K562 (cell line): ENCODE data around the gene SEC14L1. TPM values are rescaled to one million over a fixed set of nuclear protein-coding genes. Genes with fewer than 3 reads are reported as not detected.

Experiments used
- ATAC-seq: fragments of 200-7000 bp; cut with Tn5 transposase; 3 replicates; pipeline ENCODE4 v1.9.1; 2020; ENCODE audit warnings: moderate library complexity
- BruUV-seq: library from RNA; stranded (reverse); fragments of 400-500 nt; replicated peaks from 2 replicates; lab custom pipeline; 2021; lab: Mats Ljungman, UMichigan
- CTCF ChIA-PET: fragments of 300-600 bp; formaldehyde crosslinking; extraction: SDS; loops from one replicate; lab custom pipeline; 2021; ENCODE audit warnings: low intra/inter-chr PET ratio; lab: Yijun Ruan, JAX
- POLR2A ChIA-PET: fragments of 300-600, 350-650 bp; sonication (Branson Sonifier 250); formaldehyde crosslinking; extraction: SDS; loops from one replicate; lab custom pipeline; 2021; ENCODE audit warnings: antibody characterized with exemption, inconsistent platforms; lab: Yijun Ruan, JAX
- DNase-seq, 4 experiments: peaks; one replicate each; pipeline versions ENCODE4 v3.0.0 to v3.0.0-alpha.2; 2011 to 2018; ENCODE audit warnings: low spot score in 3 of 4, mixed read lengths in 3 of 4; ENCODE audit errors: extremely low read depth in 1 of 4
- FAIRE-seq: peaks from 2 replicates; lab custom pipeline; 2011; peaks lifted over from hg19 to GRCh38; lab: Jason Lieb, UNC
- H2AFZ ChIP-seq: 2 replicates; pipeline ENCODE4 v1.6.0; 2011; ENCODE audit warnings: low read depth, low read length, control low read depth, inconsistent platforms
- H3K27ac ChIP-seq: fragments of 200-600 bp; 3 replicates; pipeline ENCODE4 v1.8.0; 2011; ENCODE audit warnings: low read depth, mild to moderate bottlenecking, control low read depth, inconsistent platforms, low read length, moderate library complexity, mixed read lengths; ENCODE audit errors: extremely low read depth
- H3K27me3 ChIP-seq, 2 experiments: fragments of 300-600 bp in 1 of 2; 2 replicates in 1 of 2; 3 replicates in 1 of 2; pipeline versions ENCODE4 v1.6.0 to v1.8.0; 2011; ENCODE audit warnings: inconsistent platforms in 2 of 2, low read length in 2 of 2, mild to moderate bottlenecking in 1 of 2, mixed read lengths in 1 of 2, moderate library complexity in 1 of 2; ENCODE audit not compliant: control insufficient read depth in 2 of 2, insufficient read depth in 2 of 2
- H3K36me3 ChIP-seq: fragments of 300-600 bp; 3 replicates; pipeline ENCODE4 v1.8.0; 2011; ENCODE audit warnings: mild to moderate bottlenecking, low read length, inconsistent platforms; ENCODE audit not compliant: control insufficient read depth, insufficient read depth
- H3K4me1 ChIP-seq, 2 experiments: fragments of 200-600 bp in 1 of 2; replicated peaks in 1 of 2; 2 replicates in 1 of 2; 3 replicates in 1 of 2; pipeline versions ENCODE4 v1.5.1 to v1.8.0; 2011; ENCODE audit warnings: inconsistent platforms in 2 of 2, low read length in 2 of 2, mild to moderate bottlenecking in 1 of 2, mixed read lengths in 1 of 2, moderate library complexity in 1 of 2; ENCODE audit not compliant: control insufficient read depth in 2 of 2, insufficient read depth in 2 of 2
- H3K4me2 ChIP-seq: 2 replicates; pipeline ENCODE4 v1.6.1; 2011; ENCODE audit warnings: low read length, control low read depth, inconsistent platforms, mixed read lengths; ENCODE audit not compliant: insufficient read depth
- H3K4me3 ChIP-seq: fragments of 200-600 bp; sonication (generic), shearing (Covaris generic); 2 replicates; pipeline ENCODE4 v1.5.1; 2016; ENCODE audit warnings: control low read depth, inconsistent platforms
- H3K79me2 ChIP-seq: fragments of 200-600 bp; 3 replicates; pipeline ENCODE4 v1.8.0; 2011; ENCODE audit warnings: low read length, inconsistent platforms; ENCODE audit not compliant: control insufficient read depth, insufficient read depth
- H3K9ac ChIP-seq, 2 experiments: 2 replicates each; pipeline versions ENCODE4 v1.6.0 to v1.6.1; 2011; ENCODE audit warnings: low read depth in 2 of 2, low read length in 2 of 2, control low read depth in 1 of 2, inconsistent platforms in 1 of 2, mild to moderate bottlenecking in 1 of 2, mixed read lengths in 1 of 2; ENCODE audit not compliant: insufficient read depth in 1 of 2
- H3K9me1 ChIP-seq: one replicate; pipeline ENCODE4 v1.6.0; 2011; ENCODE audit warnings: inconsistent platforms, mild to moderate bottlenecking, low read length, moderate library complexity; ENCODE audit not compliant: control insufficient read depth, insufficient read depth
- H3K9me3 ChIP-seq: replicated peaks from 2 replicates; pipeline ENCODE4 v1.5.1; 2011; ENCODE audit warnings: low read depth, low read length, inconsistent platforms; ENCODE audit not compliant: control insufficient read depth, insufficient read depth
- H4K20me1 ChIP-seq: replicated peaks from 2 replicates; pipeline ENCODE4 v1.6.1; 2011; ENCODE audit warnings: low read length, inconsistent platforms, mixed read lengths; ENCODE audit not compliant: control insufficient read depth, insufficient read depth
- CREBBP ChIP-seq: IDR thresholded peaks from one replicate; pipeline ENCODE4 v1.6.1; 2012; ENCODE audit warnings: low read depth, mild to moderate bottlenecking, control low read depth, inconsistent platforms, low read length
- E2F8 ChIP-seq: fragments of 450-650 bp; IDR thresholded peaks from 2 replicates; pipeline ENCODE4 v1.7.1; 2018; ENCODE audit warnings: mild to moderate bottlenecking, low read depth; ENCODE audit not compliant: partially characterized antibody
- GABPB1 ChIP-seq: sonication (generic); formaldehyde crosslinking; IDR thresholded peaks from 2 replicates; pipeline ENCODE4 v1.8.0; 2022; ENCODE audit warnings: mild to moderate bottlenecking, missing genetic modification reagents
- JUND ChIP-seq, 2 experiments: IDR thresholded peaks; 2 replicates in 1 of 2; 3 replicates in 1 of 2; pipeline ENCODE4 v1.6.1; 2011; ENCODE audit warnings: borderline replicate concordance in 2 of 2, low read depth in 2 of 2, low read length in 2 of 2, improper control_type of control experiment in 1 of 2, missing biosample characterization in 1 of 2, missing genetic modification characterization in 1 of 2, missing genetic modification reagents in 1 of 2
- KAT2B ChIP-seq: IDR thresholded peaks from one replicate; pipeline ENCODE4 v1.6.1; 2012; ENCODE audit warnings: low read depth, mild to moderate bottlenecking, control low read depth, inconsistent platforms, low read length, moderate library complexity
- L3MBTL2 ChIP-seq: fragments of 450-650 bp; IDR thresholded peaks from 2 replicates; pipeline ENCODE4 v1.6.1; 2016; ENCODE audit warnings: mild to moderate bottlenecking, moderate library complexity
- MEF2D ChIP-seq: conservative IDR thresholded peaks from 2 replicates; pipeline ENCODE4 v1.6.1; 2016; ENCODE audit warnings: low read depth, missing genetic modification characterization, missing compliant biosample characterization
- MYNN ChIP-seq, 2 experiments: sonication (generic); formaldehyde crosslinking in 1 of 2; IDR thresholded peaks; 2 replicates each; pipeline versions ENCODE4 v1.5.0 to v1.6.1; 2016 to 2020; ENCODE audit warnings: antibody characterized with exemption in 1 of 2, missing genetic modification reagents in 1 of 2
- SMARCA5 ChIP-seq: fragments of 450-650 bp; IDR thresholded peaks from 2 replicates; pipeline ENCODE4 v1.6.1; 2016
- SPI1 ChIP-seq: IDR thresholded peaks from 2 replicates; pipeline ENCODE4 v1.6.1; 2011; ENCODE audit warnings: low read depth, low read length, control low read depth, borderline replicate concordance
- U2AF2 ChIP-seq: fragments of 200-400 bp; formaldehyde crosslinking; optimal IDR thresholded peaks from 2 replicates; pipeline ENCODE3; 2017; ENCODE audit warnings: low read depth, mild to moderate bottlenecking, low read length
- WGBS: fragments of 100-300 bp; shearing (Covaris generic); methylation state at CpG from one replicate; pipeline ENCODE4 v1.1.6; 2016; ENCODE audit warnings: low coverage, mixed read lengths; ENCODE audit not compliant: insufficient coverage; ENCODE audit errors: missing lambda C conversion rate; 5-methylcytosine and 5-hydroxymethylcytosine counted together
- in situ Hi-C: fragments of 300-500 bp; cut with MboI; formaldehyde crosslinking; loops from 4 replicates; pipeline ENCODE4 v1.15.0; 2018; ENCODE audit warnings: inconsistent platforms, mixed read lengths
- intact Hi-C: fragments of 100-400 bp; cut with micrococcal nuclease; formaldehyde crosslinking; loops from 2 replicates; pipeline ENCODE4 v1.14.2; 2022
- polyA plus RNA-seq, 8 experiments: library from polyadenylated mRNA; depleted of rRNA in 4 of 8; stranded (reverse) in 5 of 8; unstranded in 3 of 8; fragments of >200 nt; fragmentation: Nextera tagmentation in 2 of 8; fragmentation: Illumina TruSeq in 1 of 8; extraction: Ambion mirVana in 2 of 8; extraction: Trizol in 1 of 8; gene quantifications; 2 replicates each; pipeline versions ENCODE4 v1.2.1 to v1.2.3, GENCODE V29; 2011 to 2014; ENCODE audit warnings: inconsistent platforms in 1 of 8, missing spikeins in 1 of 8
- total RNA-seq, 7 experiments: library from RNA; depleted of rRNA in 6 of 7; stranded (reverse); fragments of >200 nt in 6 of 7; fragmentation: Illumina TruSeq in 2 of 7; extraction: Trizol in 2 of 7; gene quantifications; 2 replicates each; pipeline versions ENCODE4 v1.2.1 to v1.2.3, GENCODE V29; 2011 to 2021; ENCODE audit warnings: low replicate concordance in 1 of 7
- TF ChIP-seq, protein P1 (sequence below): sonication (generic); formaldehyde crosslinking; IDR thresholded peaks from 2 replicates; pipeline ENCODE4 v1.9.0; 2022; ENCODE audit warnings: mild to moderate bottlenecking, missing genetic modification reagents
- TF ChIP-seq, protein P2 (sequence below): fragments of 450-650 bp; formaldehyde crosslinking; IDR thresholded peaks from 2 replicates; pipeline ENCODE4 v1.4.0; 2022; ENCODE audit warnings: missing genetic modification characterization
- TF ChIP-seq, protein P3 (sequence below): fragments of 450-650 bp; formaldehyde crosslinking; IDR thresholded peaks from 2 replicates; pipeline ENCODE4 v1.4.0; 2020; ENCODE audit warnings: mild to moderate bottlenecking, moderate library complexity

SEC14L1 gene
- total and polyA plus RNA-seq, 9 of the 15 experiments (the other 6 are each of a cell fraction or from before 2014, with no cell fraction given), result 3.1 to 39.7 (median 15.2) TPM

DNA sequence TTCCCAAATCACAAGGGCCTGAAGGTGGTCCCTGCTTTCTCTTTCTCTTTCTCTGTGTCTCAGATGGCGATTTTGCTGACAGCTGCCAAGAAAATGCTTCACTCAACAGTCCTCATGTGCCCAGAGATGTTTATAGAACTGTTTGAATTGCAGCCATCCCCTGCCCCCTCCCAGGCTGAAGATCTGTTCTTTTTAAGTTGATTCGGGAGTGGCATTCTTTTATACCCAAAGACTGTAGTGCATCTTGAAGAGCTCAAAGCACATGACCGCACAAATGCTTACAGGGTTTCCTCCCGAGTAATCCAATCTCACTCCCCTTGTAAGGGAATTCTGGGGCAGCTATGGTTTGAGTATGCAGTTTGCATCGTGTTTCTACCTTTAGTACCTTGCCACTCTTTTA lies 75.7 kb downstream of the SEC14L1 start:
- DNase-seq, result no peak
- Histone ChIP-seq H3K9me3 (no peaks in the 10 kb centered on the region), H3K27me3 (no peaks in the 10 kb centered on the region), H3K36me3 (peaks cover 45% of the 10 kb centered on the region; the same call in 2 of the 3 replicates), H3K27ac (no peak overlapping the region), H2AFZ (no peak overlapping the region), H3K4me1 (peaks cover 0 to 25% of the 10 kb centered on the region in 2 experiments; a peak in 3 of 5 replicates), H3K4me3 (no peak overlapping the region), H3K9ac (no peak overlapping the region), H3K79me2 (no peaks in the 10 kb centered on the region), H3K4me2 (no peak overlapping the region), H4K20me1 (no peaks in the 10 kb centered on the region; the same call in 1 of the 2 replicates), H3K9me1 (no peaks in the 10 kb centered on the region)
- CTCF ChIA-PET, result no interaction called here
- POLR2A ChIA-PET, result interaction anchor here (0.6 to 1.4 kb wide), 3 partner anchors 12 to 64 kb away, joined by 3 to 5 read pairs (median 3); no protein-coding TSS in a partner anchor
- WGBS, result 62% methylated on average over 5 of the region's 5 CpGs
- TSS peak; percentile 70 for BruUV-seq
- TF ChIP-seq MEF2D (tag), result no peak
- TF ChIP-seq, protein P1, sequence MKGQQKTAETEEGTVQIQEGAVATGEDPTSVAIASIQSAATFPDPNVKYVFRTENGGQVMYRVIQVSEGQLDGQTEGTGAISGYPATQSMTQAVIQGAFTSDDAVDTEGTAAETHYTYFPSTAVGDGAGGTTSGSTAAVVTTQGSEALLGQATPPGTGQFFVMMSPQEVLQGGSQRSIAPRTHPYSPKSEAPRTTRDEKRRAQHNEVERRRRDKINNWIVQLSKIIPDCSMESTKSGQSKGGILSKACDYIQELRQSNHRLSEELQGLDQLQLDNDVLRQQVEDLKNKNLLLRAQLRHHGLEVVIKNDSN (CRISPR knock-in tag), result no peak
- no peak for TF ChIP-seq CREBBP
- TF ChIP-seq MYNN (IDR thresholded peaks at IDR 0.05), result no peak
- no peak for TF ChIP-seq MYNN (CRISPR knock-in tag; IDR thresholded peaks at IDR 0.05)
- TF ChIP-seq, protein P2, sequence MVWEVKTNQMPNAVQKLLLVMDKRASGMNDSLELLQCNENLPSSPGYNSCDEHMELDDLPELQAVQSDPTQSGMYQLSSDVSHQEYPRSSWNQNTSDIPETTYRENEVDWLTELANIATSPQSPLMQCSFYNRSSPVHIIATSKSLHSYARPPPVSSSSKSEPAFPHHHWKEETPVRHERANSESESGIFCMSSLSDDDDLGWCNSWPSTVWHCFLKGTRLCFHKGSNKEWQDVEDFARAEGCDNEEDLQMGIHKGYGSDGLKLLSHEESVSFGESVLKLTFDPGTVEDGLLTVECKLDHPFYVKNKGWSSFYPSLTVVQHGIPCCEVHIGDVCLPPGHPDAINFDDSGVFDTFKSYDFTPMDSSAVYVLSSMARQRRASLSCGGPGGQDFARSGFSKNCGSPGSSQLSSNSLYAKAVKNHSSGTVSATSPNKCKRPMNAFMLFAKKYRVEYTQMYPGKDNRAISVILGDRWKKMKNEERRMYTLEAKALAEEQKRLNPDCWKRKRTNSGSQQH (CRISPR knock-in tag), result no peak
- no peak for TF ChIP-seq KAT2B
- TF ChIP-seq L3MBTL2, result no peak
- no peak for TF ChIP-seq U2AF2
- TF ChIP-seq, protein P3, sequence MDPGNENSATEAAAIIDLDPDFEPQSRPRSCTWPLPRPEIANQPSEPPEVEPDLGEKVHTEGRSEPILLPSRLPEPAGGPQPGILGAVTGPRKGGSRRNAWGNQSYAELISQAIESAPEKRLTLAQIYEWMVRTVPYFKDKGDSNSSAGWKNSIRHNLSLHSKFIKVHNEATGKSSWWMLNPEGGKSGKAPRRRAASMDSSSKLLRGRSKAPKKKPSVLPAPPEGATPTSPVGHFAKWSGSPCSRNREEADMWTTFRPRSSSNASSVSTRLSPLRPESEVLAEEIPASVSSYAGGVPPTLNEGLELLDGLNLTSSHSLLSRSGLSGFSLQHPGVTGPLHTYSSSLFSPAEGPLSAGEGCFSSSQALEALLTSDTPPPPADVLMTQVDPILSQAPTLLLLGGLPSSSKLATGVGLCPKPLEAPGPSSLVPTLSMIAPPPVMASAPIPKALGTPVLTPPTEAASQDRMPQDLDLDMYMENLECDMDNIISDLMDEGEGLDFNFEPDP (CRISPR knock-in tag), result no peak
- no peak for TF ChIP-seq GABPB1 (CRISPR knock-in tag)
- no peak for TF ChIP-seq SMARCA5
- TF ChIP-seq JUND (IDR thresholded peaks at IDR 0.05; ENCODE audit: borderline replicate concordance, low read depth, low read length), result no peak
- TF ChIP-seq JUND (tag; IDR thresholded peaks at IDR 0.05; ENCODE audit: borderline replicate concordance, low read depth, low read length), result no peak
- TF ChIP-seq SPI1, result no peak
- no peak for TF ChIP-seq E2F8
- no peak for FAIRE-seq
- in situ Hi-C loops (no loop called here), intact Hi-C loops (no loop called here)
- ATAC-seq, result no peak
